Activated T-cell treated with anti-CD3 and anti-CD28 coated beads, Interleukin-2, amount 50 U/mL, for 24 hours (primary cell): ENCODE data around the gene RRN3.
"Not testable (repeated sequence)": the region's sequence is repeated elsewhere in the genome, so short reads cannot be mapped to it uniquely, and the experiment has no call there.

Experiments used
- DNase-seq: peaks from one replicate; pipeline ENCODE4 v3.0.0-alpha.2; 2020
- H3K27ac Mint-ChIP-seq: 2 replicates; pipeline ENCODE4 v1.8.0; 2020; ENCODE audit warnings: mild to moderate bottlenecking, mixed read lengths
- H3K27me3 Mint-ChIP-seq: 2 replicates; pipeline ENCODE4 v1.8.0; 2020; ENCODE audit warnings: mixed read lengths
- H3K36me3 Mint-ChIP-seq: 2 replicates; pipeline ENCODE4 v1.8.0; 2020; ENCODE audit warnings: low read depth, mixed read lengths
- H3K4me1 Mint-ChIP-seq: 2 replicates; pipeline ENCODE4 v1.8.0; 2020; ENCODE audit warnings: low read depth, mixed read lengths
- H3K4me3 Mint-ChIP-seq: 2 replicates; pipeline ENCODE4 v1.8.0; 2020; ENCODE audit warnings: mild to moderate bottlenecking, moderate library complexity, mixed read lengths
- H3K9me3 Mint-ChIP-seq: 2 replicates; pipeline ENCODE4 v1.8.0; 2020; ENCODE audit warnings: mixed read lengths

Gene RRN3

DNA sequence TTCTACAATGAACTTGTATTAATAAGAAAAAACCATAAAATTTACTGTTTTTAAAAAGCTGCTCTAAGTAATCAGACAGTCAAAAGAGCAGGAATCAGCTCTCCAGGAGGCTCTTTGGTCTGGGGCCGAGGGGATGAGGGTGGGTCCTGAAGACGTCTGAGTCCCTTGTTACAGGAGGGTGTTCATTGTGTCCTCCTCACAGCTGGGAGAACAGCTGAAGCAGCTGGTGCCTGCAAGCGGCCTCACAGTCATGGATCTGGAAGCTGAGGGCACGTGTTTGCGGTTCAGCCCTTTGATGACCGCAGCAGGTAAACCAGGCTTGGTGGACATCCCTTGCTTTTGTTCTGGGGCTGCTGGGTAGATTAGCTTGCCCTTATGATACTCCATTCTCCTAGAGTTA is 64.3 kb downstream of the RRN3 start:
- H3K9me3 Mint-ChIP-seq, H3K27me3 Mint-ChIP-seq, H3K4me3 Mint-ChIP-seq: not testable (repeated sequence)
- peak; percentile 34 for DNase-seq
- H3K27ac Mint-ChIP-seq: peak overlapping the region; percentile 32
- peaks cover 21% of the 10 kb centered on the region for H3K4me1 Mint-ChIP-seq
- peaks cover 90% of the 10 kb centered on the region for H3K36me3 Mint-ChIP-seq

- peak overlapping the region; percentile 61 for H3K27ac Mint-ChIP-seq
- H3K27me3 Mint-ChIP-seq, H3K4me3 Mint-ChIP-seq, H3K9me3 Mint-ChIP-seq: not testable (repeated sequence)
- peaks cover 90% of the 10 kb centered on the region for H3K36me3 Mint-ChIP-seq
- DNase-seq: peak; percentile 31
- peaks cover 23% of the 10 kb centered on the region for H3K4me1 Mint-ChIP-seq
These were observed 65.0 kb downstream of the RRN3 start for GRCh38 chr16:15028801-15029698.

GRCh38 chr16:15028345-15028715 is 65.7 kb downstream of the RRN3 start:
- peak; percentile 22 for DNase-seq
- Mint-ChIP-seq H3K4me1 (peaks cover 23% of the 10 kb centered on the region), H3K36me3 (peaks cover 90% of the 10 kb centered on the region), H3K27ac (peak overlapping the region; percentile 15)
- not testable (repeated sequence) for H3K9me3 Mint-ChIP-seq, H3K27me3 Mint-ChIP-seq, H3K4me3 Mint-ChIP-seq

DNA sequence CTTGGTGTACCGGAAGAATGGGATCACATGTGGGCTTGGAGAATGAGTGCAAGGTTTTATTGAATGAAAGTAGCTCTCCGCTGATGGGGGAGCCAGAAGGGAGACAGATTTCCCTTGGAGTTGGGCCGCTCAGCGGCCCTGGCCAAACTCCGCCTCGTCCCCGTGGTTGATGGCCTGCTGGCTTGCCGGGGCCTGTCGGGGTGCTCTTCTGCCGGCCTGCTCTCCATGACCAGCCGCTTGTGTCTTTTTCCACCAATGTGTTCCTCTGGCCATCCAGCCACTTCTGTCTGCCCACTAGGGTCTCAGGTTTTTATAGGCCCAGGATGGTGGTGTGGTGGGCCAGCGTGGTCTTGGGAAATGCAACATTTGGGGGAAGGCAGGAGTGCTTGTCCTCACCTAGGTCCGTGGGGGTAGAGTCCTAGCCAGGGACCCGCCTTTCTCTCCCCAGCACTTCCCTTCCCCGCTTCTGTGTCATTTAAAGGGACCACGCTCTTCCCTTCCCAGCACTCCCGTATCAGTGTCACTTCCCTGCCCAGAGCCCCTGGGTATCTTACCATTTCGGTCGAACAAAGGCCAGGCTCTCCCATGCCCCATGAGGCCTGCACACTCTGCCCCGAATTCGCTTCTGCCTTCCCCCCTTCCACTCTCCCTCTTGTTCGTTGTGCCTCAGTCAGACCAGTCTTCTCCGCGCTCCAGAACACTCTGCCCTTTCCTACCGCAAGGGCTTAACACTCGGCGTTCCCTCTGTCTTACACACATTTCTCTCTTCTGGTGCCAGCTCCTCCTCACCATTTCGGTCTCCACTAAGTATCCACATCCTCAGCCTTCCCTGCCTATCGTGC is 66.3 kb downstream of the RRN3 start:
- H3K4me3 Mint-ChIP-seq, H3K9me3 Mint-ChIP-seq, H3K27me3 Mint-ChIP-seq: not testable (repeated sequence)
- H3K27ac Mint-ChIP-seq: peak overlapping the region; percentile 15
- H3K36me3 Mint-ChIP-seq: peaks cover 90% of the 10 kb centered on the region
- peaks cover 23% of the 10 kb centered on the region for H3K4me1 Mint-ChIP-seq
- DNase-seq: peak; percentile 28

- not testable (repeated sequence) for DNase-seq, H3K27me3 Mint-ChIP-seq, H3K4me3 Mint-ChIP-seq, H3K9me3 Mint-ChIP-seq, H3K27ac Mint-ChIP-seq
- peaks cover 91% of the 10 kb centered on the region for H3K36me3 Mint-ChIP-seq
- peaks cover 23% of the 10 kb centered on the region for H3K4me1 Mint-ChIP-seq
These were observed 67.0 kb downstream of the RRN3 start for GRCh38 chr16:15027051-15027450.

DNA sequence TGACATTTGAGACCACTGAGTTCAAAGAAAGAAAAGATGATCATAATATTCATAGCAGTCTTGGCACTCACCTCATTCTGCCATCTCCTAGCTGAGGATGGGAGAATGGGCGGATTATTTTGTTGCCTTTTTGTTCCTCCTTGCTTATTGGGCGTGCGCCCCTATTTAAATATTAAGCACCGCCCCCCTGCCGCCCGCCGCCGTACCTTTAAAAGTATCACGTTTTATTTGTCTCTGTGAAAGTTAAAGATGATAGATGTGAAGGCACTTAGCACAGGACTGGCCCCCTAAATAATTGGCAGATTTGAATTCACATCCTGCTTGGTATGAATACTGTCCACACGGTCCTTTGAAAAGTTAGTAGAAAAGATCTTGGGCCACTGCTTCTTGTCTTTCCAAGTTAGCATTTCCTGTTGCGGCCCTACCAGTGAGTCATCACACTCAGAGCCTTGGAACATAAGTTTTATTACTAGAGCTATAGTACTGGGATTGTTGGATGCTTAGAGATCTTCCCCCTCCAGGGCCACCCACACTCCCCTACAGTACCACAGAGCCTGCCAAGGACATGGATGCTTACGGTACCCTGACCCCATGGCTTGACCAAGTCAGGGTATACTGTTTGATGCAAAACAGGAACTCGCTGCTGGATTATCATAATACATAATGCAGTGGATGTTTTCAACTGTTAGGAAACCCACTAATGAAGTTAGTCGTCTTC is 68.7 kb downstream of the RRN3 start:
- H3K9me3 Mint-ChIP-seq, DNase-seq, H3K4me3 Mint-ChIP-seq, H3K27me3 Mint-ChIP-seq: not testable (repeated sequence)
- peaks cover 89% of the 10 kb centered on the region for H3K36me3 Mint-ChIP-seq
- H3K4me1 Mint-ChIP-seq: peaks cover 19% of the 10 kb centered on the region
- peak overlapping the region; percentile 30 for H3K27ac Mint-ChIP-seq

GRCh38 chr16:15024858-15025199 is 69.2 kb downstream of the RRN3 start:
- Mint-ChIP-seq H3K36me3 (peaks cover 94% of the 10 kb centered on the region), H3K27ac (peak overlapping the region; percentile 30)

GRCh38 chr16:15023381-15024077 is 70.5 kb downstream of the RRN3 start:
- H3K27me3 Mint-ChIP-seq, H3K4me3 Mint-ChIP-seq, DNase-seq, H3K9me3 Mint-ChIP-seq: not testable (repeated sequence)
- H3K27ac Mint-ChIP-seq: peak overlapping the region; percentile 33
- H3K4me1 Mint-ChIP-seq: peaks cover 19% of the 10 kb centered on the region
- peaks cover 94% of the 10 kb centered on the region for H3K36me3 Mint-ChIP-seq

More at GRCh38 chr16:15024858-15025199, 69.2 kb downstream of the RRN3 start:
- H3K4me3 Mint-ChIP-seq, H3K9me3 Mint-ChIP-seq, DNase-seq, H3K27me3 Mint-ChIP-seq: not testable (repeated sequence)
- H3K4me1 Mint-ChIP-seq: peaks cover 19% of the 10 kb centered on the region

- H3K27me3 Mint-ChIP-seq, H3K9me3 Mint-ChIP-seq, H3K4me3 Mint-ChIP-seq: not testable (repeated sequence)
- peaks cover 20% of the 10 kb centered on the region for H3K4me1 Mint-ChIP-seq
- peak; percentile 54 for DNase-seq
- peak overlapping the region; percentile 51 for H3K27ac Mint-ChIP-seq
- H3K36me3 Mint-ChIP-seq: peaks cover 93% of the 10 kb centered on the region
These were observed 71.9 kb downstream of the RRN3 start for GRCh38 chr16:15022194-15022593.

DNA sequence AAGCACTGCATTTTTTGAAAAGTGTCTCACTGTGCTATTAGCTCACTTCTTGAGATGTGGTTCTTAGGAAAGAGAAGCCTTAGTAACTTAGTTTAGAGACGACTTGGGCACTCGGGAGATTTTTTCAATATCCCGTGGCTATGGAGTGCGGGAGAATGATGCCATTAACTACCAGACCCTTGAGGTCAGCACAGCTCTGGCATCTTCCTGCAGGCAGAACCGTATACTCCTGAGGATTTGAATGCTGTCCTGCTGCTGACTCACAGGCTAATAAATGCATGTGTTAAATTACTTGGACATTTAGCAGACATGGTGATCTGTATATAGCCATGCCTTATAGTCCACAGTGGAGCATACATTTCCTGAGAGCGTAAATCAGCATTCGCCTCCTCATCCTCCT is 72.6 kb downstream of the RRN3 start:
- H3K27me3 Mint-ChIP-seq, H3K4me3 Mint-ChIP-seq, H3K9me3 Mint-ChIP-seq, DNase-seq: not testable (repeated sequence)
- H3K27ac Mint-ChIP-seq: peak overlapping the region; percentile 5
- H3K4me1 Mint-ChIP-seq: peaks cover 24% of the 10 kb centered on the region
- H3K36me3 Mint-ChIP-seq: peaks cover 93% of the 10 kb centered on the region

- not testable (repeated sequence) for H3K9me3 Mint-ChIP-seq, H3K4me3 Mint-ChIP-seq, H3K27me3 Mint-ChIP-seq, DNase-seq
- peak overlapping the region; percentile 59 for H3K27ac Mint-ChIP-seq
- peaks cover 40% of the 10 kb centered on the region for H3K4me1 Mint-ChIP-seq
- H3K36me3 Mint-ChIP-seq: peaks cover 80% of the 10 kb centered on the region
These were observed 77.0 kb downstream of the RRN3 start for GRCh38 chr16:15016951-15017580.

DNA sequence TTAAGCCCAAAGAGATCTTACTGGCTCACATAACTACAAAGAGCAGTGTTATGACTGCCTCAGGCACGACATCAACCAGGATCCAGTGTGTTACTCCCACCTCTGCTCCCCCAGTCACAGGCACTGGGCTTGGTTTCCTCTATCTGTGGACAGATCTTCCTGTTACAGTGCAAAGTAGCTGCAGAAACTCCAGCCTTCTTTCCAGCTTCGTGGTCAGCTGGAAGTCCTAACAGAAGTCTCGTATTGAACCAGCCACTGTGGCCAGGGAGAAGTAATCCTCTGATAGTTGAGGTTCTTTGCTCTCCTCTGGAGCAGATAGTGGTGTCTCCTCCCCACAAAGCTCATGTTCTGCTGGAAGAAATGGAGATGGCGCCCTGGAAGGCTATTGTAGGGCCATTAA is 77.7 kb downstream of the RRN3 start:
- H3K9me3 Mint-ChIP-seq, H3K27me3 Mint-ChIP-seq, DNase-seq, H3K4me3 Mint-ChIP-seq: not testable (repeated sequence)
- peaks cover 40% of the 10 kb centered on the region for H3K4me1 Mint-ChIP-seq
- peak overlapping the region; percentile 22 for H3K27ac Mint-ChIP-seq
- peaks cover 79% of the 10 kb centered on the region for H3K36me3 Mint-ChIP-seq

- Mint-ChIP-seq H3K27ac (peak overlapping the region; percentile 40), H3K36me3 (peaks cover 79% of the 10 kb centered on the region)
- H3K4me3 Mint-ChIP-seq: not testable (repeated sequence)
These were observed 78.4 kb downstream of the RRN3 start for GRCh38 chr16:15015671-15016070.

GRCh38 chr16:15012941-15013340 is 81.1 kb downstream of the RRN3 start:
- H3K4me3 Mint-ChIP-seq, H3K27me3 Mint-ChIP-seq, DNase-seq, H3K27ac Mint-ChIP-seq, H3K9me3 Mint-ChIP-seq: not testable (repeated sequence)
- Mint-ChIP-seq H3K4me1 (peaks cover 43% of the 10 kb centered on the region), H3K36me3 (peaks cover 84% of the 10 kb centered on the region)

More at GRCh38 chr16:15015671-15016070, 78.4 kb downstream of the RRN3 start:
- H3K27me3 Mint-ChIP-seq, DNase-seq, H3K9me3 Mint-ChIP-seq: not testable (repeated sequence)
- H3K4me1 Mint-ChIP-seq: peaks cover 43% of the 10 kb centered on the region
